ENCODE data around the gene ERAL1. TPM values are rescaled to one million over a fixed set of nuclear protein-coding genes. Genes with fewer than 3 reads are reported as not detected.

The ERAL1 gene
- total RNA-seq, 1 experiment from 2014 or later, result 47.2 TPM

- H3K36me3 Mint-ChIP-seq (ENCODE audit: insufficient read depth, unreplicated experiment), result peaks cover 4% of the 10 kb centered on the region
- no peak for DNase-seq
- H3K9me3 Mint-ChIP-seq (ENCODE audit: low read depth, unreplicated experiment), result no peaks in the 10 kb centered on the region
- CTCF ChIA-PET, result no interaction called here
- no TSS peak for BruUV-seq (replicated peaks)
- intact Hi-C loops (cut with micrococcal nuclease; ENCODE audit: unreplicated experiment), result no loop called here
- TF ChIP-seq CTCF (IDR thresholded peaks at IDR 0.05; ENCODE audit: unreplicated experiment), result no peak
- no peaks in the 10 kb centered on the region for H3K27me3 Mint-ChIP-seq (ENCODE audit: unreplicated experiment)
- H3K27ac Mint-ChIP-seq (ENCODE audit: unreplicated experiment), result no peak overlapping the region
- H3K4me3 Mint-ChIP-seq (ENCODE audit: low read depth, unreplicated experiment), result no peak overlapping the region
- H3K4me1 Mint-ChIP-seq (ENCODE audit: low read depth, unreplicated experiment), result peaks cover 6% of the 10 kb centered on the region
Observed at GRCh38 chr17:28864991-28865849, 10.4 kb downstream of the ERAL1 start.

- BruUV-seq (replicated peaks), result no TSS peak
- DNase-seq, result no peak
- H3K27me3 Mint-ChIP-seq (ENCODE audit: unreplicated experiment), result no peaks in the 10 kb centered on the region
- intact Hi-C loops (cut with micrococcal nuclease; ENCODE audit: unreplicated experiment), result no loop called here
- H3K36me3 Mint-ChIP-seq (ENCODE audit: insufficient read depth, unreplicated experiment), result no peaks in the 10 kb centered on the region
- TF ChIP-seq CTCF (IDR thresholded peaks at IDR 0.05; ENCODE audit: unreplicated experiment), result no peak
- no peak overlapping the region for H3K4me3 Mint-ChIP-seq (ENCODE audit: low read depth, unreplicated experiment)
- peaks cover 6% of the 10 kb centered on the region for H3K4me1 Mint-ChIP-seq (ENCODE audit: low read depth, unreplicated experiment)
- H3K9me3 Mint-ChIP-seq (ENCODE audit: low read depth, unreplicated experiment), result no peaks in the 10 kb centered on the region
- H3K27ac Mint-ChIP-seq (ENCODE audit: unreplicated experiment), result no peak overlapping the region
- CTCF ChIA-PET, result no interaction called here
Observed at GRCh38 chr17:28865946-28866752, 11.3 kb downstream of the ERAL1 start.

GRCh38 chr17:28867276-28867675, 12.5 kb downstream of the ERAL1 start:
- H3K27me3 Mint-ChIP-seq (ENCODE audit: unreplicated experiment), result no peaks in the 10 kb centered on the region
- TF ChIP-seq CTCF (IDR thresholded peaks at IDR 0.05; ENCODE audit: unreplicated experiment), result no peak
- no peaks in the 10 kb centered on the region for H3K9me3 Mint-ChIP-seq (ENCODE audit: low read depth, unreplicated experiment)
- H3K4me1 Mint-ChIP-seq (ENCODE audit: low read depth, unreplicated experiment), result peaks cover 6% of the 10 kb centered on the region
- intact Hi-C loops (cut with micrococcal nuclease; ENCODE audit: unreplicated experiment), result no loop called here
- CTCF ChIA-PET, result no interaction called here
- H3K4me3 Mint-ChIP-seq (ENCODE audit: low read depth, unreplicated experiment), result no peak overlapping the region
- no peaks in the 10 kb centered on the region for H3K36me3 Mint-ChIP-seq (ENCODE audit: insufficient read depth, unreplicated experiment)
- no TSS peak for BruUV-seq (replicated peaks)
- no peak overlapping the region for H3K27ac Mint-ChIP-seq (ENCODE audit: unreplicated experiment)
- no peak for DNase-seq

GRCh38 chr17:28871056-28871579, 16.3 kb downstream of the ERAL1 start:
- CTCF ChIA-PET, result interaction anchor here (0.6 to 1.0 kb wide), 3 partner anchors 43 to 177 kb away, joined by 3 to 4 read pairs (median 3); no protein-coding TSS in a partner anchor
- no peak overlapping the region for H3K27ac Mint-ChIP-seq (ENCODE audit: unreplicated experiment)
- no peaks in the 10 kb centered on the region for H3K9me3 Mint-ChIP-seq (ENCODE audit: low read depth, unreplicated experiment)
- no peak for DNase-seq
- H3K27me3 Mint-ChIP-seq (ENCODE audit: unreplicated experiment), result no peaks in the 10 kb centered on the region
- no peaks in the 10 kb centered on the region for H3K36me3 Mint-ChIP-seq (ENCODE audit: insufficient read depth, unreplicated experiment)
- peaks cover 8% of the 10 kb centered on the region for H3K4me1 Mint-ChIP-seq (ENCODE audit: low read depth, unreplicated experiment)
- intact Hi-C loops (cut with micrococcal nuclease; ENCODE audit: unreplicated experiment), result loop anchor here (10.0 kb wide), 1 partner anchor 146 kb away; the partner anchor contains the start of genes NEK8 and TLCD1
- no peak overlapping the region for H3K4me3 Mint-ChIP-seq (ENCODE audit: low read depth, unreplicated experiment)
- BruUV-seq (replicated peaks), result no TSS peak
- TF ChIP-seq CTCF (IDR thresholded peaks at IDR 0.05; ENCODE audit: unreplicated experiment), result no peak

Measured in Calu3 (cell line).